HG02884 (cell line): Measurements from ENCODE around the gene MAD2L2.

Experiments
- ATAC-seq: cut with Tn5 transposase; IDR thresholded peaks from one replicate; pipeline ENCODE4 v1.9.1; 2021; ENCODE audit warnings: mild to moderate bottlenecking, moderate library complexity; ENCODE audit not compliant: unreplicated experiment

MAD2L2 gene

DNA sequence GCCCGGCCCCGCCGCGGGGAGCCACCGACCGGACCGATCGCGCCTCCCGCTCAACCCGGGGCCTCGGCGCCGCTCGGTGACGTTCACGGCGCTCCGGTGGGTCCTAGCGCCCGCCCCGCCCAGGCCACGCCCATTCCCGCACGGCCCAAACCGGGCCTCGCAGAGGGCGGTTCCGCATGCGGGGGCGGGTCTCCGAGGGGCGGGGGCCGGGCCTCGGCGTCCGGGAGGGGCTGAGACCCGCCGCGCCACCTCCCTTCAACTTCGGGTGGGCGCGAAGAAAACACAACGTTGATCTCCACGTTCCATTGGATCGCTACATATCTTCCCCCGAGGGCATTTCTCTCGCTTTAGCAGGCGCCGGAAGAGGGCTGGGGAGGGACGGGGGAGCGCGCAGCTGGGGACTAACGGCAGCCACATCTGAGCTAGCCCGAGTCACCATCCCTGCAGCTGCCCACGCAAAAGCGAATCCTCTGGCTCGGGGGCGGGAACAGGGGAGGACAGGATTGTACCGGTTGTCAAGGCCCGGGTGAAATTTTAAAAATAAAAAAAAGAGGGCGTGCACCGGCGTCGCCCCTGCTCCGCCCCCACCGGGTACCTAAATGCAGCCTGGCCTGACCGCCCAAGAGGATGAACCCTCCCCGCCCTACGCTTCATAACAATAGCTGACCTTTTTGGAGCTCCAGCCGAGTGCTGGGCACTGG is at the start of gene MAD2L2:
Gene MAD2L2, minus strand, starts transcription at position 78 of the 701 bp plus-strand sequence. CDS start 547 bp downstream, outside the sequence.
- ATAC-seq = peak; percentile 74

- no peak for ATAC-seq
Observed at GRCh38 chr1:11730429-11730891, 49.5 kb upstream of the MAD2L2 start.

- ATAC-seq = no peak
Observed at GRCh38 chr1:11729498-11730428, 48.8 kb upstream of the MAD2L2 start.

- no peak for ATAC-seq
Observed at GRCh38 chr1:11729155-11729497, 48.2 kb upstream of the MAD2L2 start.

GRCh38 chr1:11728126-11728806 is 47.3 kb upstream of the MAD2L2 start:
- ATAC-seq = no peak

DNA sequence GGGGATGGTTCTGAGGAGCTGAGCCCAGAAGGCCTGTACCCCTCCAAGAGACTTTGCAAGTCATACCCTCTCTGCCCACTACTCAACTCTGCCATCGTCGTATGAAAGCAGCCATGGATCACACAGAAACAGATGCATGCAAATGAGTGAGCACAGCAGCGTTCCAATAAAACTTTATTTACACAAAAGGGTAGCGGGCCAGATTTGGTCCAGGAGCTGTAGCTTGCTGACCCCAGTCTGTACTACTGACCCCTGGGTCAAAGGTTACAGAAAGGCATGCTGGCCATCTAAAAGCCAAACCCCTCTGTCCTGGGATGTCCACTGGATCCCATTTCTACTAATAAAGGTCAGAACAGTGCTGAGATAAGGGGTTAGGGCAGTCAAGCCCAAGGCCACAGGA is 46.2 kb upstream of the MAD2L2 start:
- no peak for ATAC-seq

DNA sequence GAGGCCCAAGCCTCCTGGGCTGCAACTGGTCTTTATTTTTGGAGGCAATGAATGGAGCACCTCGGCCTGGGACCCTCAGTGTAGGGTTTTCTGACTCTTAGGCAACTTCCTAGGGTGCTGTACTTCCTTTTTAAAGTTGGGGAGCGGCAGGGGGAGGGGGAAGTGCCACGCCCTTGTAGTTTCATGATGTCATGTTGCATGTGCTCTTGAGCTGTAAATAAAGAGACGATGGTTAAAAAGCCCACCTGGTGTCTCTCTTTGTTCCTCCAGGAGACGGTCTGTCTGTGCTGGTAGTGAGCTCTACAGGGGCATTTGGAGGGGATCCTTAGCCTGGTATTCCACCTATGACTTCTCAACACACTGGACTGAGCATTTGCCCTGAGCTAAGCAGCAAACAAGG is 44.7 kb upstream of the MAD2L2 start:
- ATAC-seq = no peak

- no peak for ATAC-seq
Observed at GRCh38 chr1:11722538-11722937, 41.6 kb upstream of the MAD2L2 start.

- ATAC-seq = no peak
Observed at GRCh38 chr1:11721311-11721710, 40.4 kb upstream of the MAD2L2 start.

GRCh38 chr1:11720525-11720924 is 39.6 kb upstream of the MAD2L2 start:
- no peak for ATAC-seq

DNA sequence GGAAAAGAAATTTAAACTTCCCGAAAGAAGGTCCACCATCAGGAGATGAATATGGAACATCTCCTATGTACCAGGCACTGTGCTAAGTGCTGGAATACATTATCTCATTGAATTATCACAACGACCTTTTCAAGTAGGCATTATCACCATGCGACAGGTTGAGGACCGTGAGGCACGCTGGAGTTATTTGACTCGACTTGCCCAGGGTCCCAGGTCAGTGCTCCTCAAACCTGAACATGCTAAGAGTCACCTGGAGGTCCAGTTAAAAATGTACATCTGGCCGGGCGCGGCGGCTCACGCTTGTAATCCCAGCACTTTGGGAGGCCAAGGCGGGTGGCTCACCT is 39.1 kb upstream of the MAD2L2 start:
- no peak for ATAC-seq

DNA sequence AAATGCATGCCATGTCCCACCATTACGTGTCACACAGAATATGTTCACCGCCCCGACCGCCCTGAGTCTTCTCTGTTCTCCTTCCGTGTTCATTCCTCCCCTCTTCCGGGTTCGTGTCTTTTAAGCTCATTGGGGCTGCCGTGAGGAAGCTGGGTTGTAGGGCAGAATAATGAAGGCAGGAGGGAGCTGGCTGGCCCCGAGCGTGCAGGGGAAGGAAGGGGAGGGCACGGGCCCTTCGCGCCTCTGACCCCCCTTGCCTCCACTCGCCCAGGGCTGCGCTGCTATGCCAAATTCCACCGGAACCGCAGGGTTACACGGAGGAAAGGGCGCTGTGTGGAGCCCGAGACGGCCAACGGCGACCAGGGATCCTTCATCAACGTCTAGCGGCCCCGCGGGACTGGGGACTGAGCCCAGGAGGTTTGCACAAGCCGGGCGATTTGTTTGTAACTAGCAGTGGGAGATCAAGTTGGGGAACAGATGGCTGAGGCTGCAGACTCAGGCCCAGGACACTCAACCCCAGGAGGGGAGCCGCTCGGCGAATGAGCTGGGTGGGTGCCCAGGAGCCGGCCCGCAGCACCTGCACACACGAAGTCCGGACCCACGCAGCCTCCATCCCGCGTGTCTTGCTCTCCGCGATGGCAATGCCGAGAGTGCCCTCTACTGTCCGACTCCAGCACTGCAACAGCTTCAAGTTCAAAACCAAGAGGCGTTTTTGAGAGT is 38.5 kb upstream of the MAD2L2 start:
- no peak for ATAC-seq

GRCh38 chr1:11714831-11715575 is 34.1 kb upstream of the MAD2L2 start:
- no peak for ATAC-seq

DNA sequence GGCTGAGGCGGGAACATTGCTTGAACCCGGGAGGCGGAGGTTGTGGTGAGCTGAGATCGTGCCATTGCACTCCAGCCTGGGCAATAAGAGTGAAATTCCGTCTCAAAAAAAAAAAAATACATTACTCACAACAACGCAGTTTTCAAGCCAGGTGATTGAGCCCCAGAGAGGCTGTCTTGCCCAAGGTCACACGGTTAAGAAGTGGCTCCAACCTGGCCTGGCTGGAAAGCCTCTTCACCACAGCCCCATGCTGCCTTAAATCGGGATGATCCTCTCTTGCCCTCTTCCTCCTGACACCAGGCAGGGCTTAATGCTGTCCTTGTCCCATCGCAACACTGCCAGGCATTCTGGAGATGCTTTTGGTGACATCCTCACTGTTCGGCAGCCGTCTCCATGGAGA is 32.1 kb upstream of the MAD2L2 start:
- no peak for ATAC-seq

- no peak for ATAC-seq
Observed at GRCh38 chr1:11712285-11712684, 31.3 kb upstream of the MAD2L2 start.

DNA sequence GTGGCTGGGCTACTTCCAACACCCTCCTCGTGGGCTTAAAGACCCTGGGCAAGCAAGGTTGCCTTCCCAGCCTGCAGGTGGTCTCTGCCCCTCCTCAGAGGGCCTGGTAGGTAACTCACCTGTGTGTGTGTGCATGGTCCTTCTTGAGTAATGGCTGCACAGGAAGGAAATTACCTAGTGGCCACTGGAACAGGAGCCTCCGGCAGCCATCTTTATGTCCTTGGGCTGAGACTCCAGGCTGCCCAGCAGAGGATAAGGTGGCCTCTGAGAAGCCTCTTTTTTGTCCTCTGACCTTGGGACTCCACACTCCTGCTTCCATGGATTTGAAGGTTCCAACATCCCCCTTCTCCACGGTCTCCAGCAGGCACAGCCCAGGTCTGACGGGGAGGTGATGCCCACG is 30.5 kb upstream of the MAD2L2 start:
- ATAC-seq = no peak

GRCh38 chr1:11708554-11709350 is 27.8 kb upstream of the MAD2L2 start:
- no peak for ATAC-seq

GRCh38 chr1:11707621-11708276 is 26.8 kb upstream of the MAD2L2 start:
- ATAC-seq = no peak

GRCh38 chr1:11706292-11706691 is 25.3 kb upstream of the MAD2L2 start:
- ATAC-seq = no peak
